Measurements from ENCODE around the gene SHC1. TPM values are rescaled to one million over a fixed set of nuclear protein-coding genes. Genes with fewer than 3 reads are reported as not detected.

SHC1 gene
- total RNA-seq, 1 donor from 2014 or later: 251 TPM

DNA sequence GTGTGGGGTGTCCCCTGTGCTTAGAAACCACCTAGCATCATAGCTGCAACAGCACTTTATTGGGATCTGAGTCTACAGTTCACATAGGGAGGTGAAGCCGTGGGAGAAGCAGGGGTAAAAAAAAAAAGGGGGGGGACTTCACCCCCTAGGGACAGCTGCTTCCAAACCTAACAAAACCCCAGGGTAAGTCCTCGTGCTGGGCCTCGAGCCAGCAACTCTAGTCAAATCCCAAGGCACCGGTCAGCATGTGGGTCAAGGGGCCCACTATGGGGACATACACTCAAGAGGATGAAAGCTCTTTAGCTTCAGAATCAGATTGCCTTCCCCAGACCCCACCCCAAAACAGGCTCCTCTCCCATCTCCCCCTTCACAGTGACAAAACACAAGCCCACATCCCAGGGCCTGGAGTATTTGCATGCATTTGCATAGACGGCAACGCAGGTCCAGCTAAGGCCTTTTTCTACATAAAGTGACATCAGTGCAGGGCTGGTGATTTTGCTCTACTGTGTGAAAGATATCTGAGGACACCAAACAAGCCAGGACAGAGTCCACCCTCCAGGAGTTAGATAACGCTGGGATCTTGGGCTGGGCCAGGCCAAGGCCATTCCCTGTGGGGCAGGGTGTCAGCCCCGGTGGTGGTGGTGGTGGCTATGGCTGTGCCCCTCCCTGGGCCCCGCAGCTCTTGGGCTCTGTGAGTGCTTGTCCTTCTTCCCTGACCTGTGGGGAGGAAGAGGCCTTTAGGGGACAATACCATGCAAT is 26.0 kb downstream of the SHC1 start:
- H3K4me1 Mint-ChIP-seq (ENCODE audit: low read depth): peaks cover 12% of the 10 kb centered on the region
- TF ChIP-seq, protein P1, sequence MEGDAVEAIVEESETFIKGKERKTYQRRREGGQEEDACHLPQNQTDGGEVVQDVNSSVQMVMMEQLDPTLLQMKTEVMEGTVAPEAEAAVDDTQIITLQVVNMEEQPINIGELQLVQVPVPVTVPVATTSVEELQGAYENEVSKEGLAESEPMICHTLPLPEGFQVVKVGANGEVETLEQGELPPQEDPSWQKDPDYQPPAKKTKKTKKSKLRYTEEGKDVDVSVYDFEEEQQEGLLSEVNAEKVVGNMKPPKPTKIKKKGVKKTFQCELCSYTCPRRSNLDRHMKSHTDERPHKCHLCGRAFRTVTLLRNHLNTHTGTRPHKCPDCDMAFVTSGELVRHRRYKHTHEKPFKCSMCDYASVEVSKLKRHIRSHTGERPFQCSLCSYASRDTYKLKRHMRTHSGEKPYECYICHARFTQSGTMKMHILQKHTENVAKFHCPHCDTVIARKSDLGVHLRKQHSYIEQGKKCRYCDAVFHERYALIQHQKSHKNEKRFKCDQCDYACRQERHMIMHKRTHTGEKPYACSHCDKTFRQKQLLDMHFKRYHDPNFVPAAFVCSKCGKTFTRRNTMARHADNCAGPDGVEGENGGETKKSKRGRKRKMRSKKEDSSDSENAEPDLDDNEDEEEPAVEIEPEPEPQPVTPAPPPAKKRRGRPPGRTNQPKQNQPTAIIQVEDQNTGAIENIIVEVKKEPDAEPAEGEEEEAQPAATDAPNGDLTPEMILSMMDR (IDR thresholded peaks at IDR 0.05): no peak
- H3K27ac Mint-ChIP-seq (ENCODE audit: unreplicated experiment): no peak overlapping the region
- peaks cover 7% of the 10 kb centered on the region for H3K36me3 Mint-ChIP-seq (ENCODE audit: low read depth)
- H3K4me3 Mint-ChIP-seq (ENCODE audit: unreplicated experiment): no peak overlapping the region
- H3K9me3 Mint-ChIP-seq (ENCODE audit: low read depth): no peaks in the 10 kb centered on the region
- DNase-seq (ENCODE audit: low spot score): no peak
- H3K27me3 Mint-ChIP-seq (ENCODE audit: low read depth): no peaks in the 10 kb centered on the region

GRCh38 chr1:154943649-154944400 is 26.7 kb downstream of the SHC1 start:
- H3K27me3 Mint-ChIP-seq (ENCODE audit: low read depth): no peaks in the 10 kb centered on the region
- H3K4me1 Mint-ChIP-seq (ENCODE audit: low read depth): peaks cover 16% of the 10 kb centered on the region
- H3K4me3 Mint-ChIP-seq (ENCODE audit: unreplicated experiment): no peak overlapping the region
- H3K36me3 Mint-ChIP-seq (ENCODE audit: low read depth): peaks cover 7% of the 10 kb centered on the region
- H3K9me3 Mint-ChIP-seq (ENCODE audit: low read depth): no peaks in the 10 kb centered on the region
- no peak for DNase-seq (ENCODE audit: low spot score)
- TF ChIP-seq, protein P1 (IDR thresholded peaks at IDR 0.05): peak; percentile 87
- no peak overlapping the region for H3K27ac Mint-ChIP-seq (ENCODE audit: unreplicated experiment)

GRCh38 chr1:154941333-154942013 is 29.1 kb downstream of the SHC1 start:
- no peak overlapping the region for H3K4me3 Mint-ChIP-seq (ENCODE audit: unreplicated experiment)
- no peak overlapping the region for H3K27ac Mint-ChIP-seq (ENCODE audit: unreplicated experiment)
- H3K27me3 Mint-ChIP-seq (ENCODE audit: low read depth): no peaks in the 10 kb centered on the region
- peaks cover 30% of the 10 kb centered on the region for H3K4me1 Mint-ChIP-seq (ENCODE audit: low read depth)
- DNase-seq (ENCODE audit: low spot score): no peak
- H3K36me3 Mint-ChIP-seq (ENCODE audit: low read depth): peaks cover 3% of the 10 kb centered on the region
- TF ChIP-seq, protein P1 (IDR thresholded peaks at IDR 0.05): no peak
- no peaks in the 10 kb centered on the region for H3K9me3 Mint-ChIP-seq (ENCODE audit: low read depth)

GRCh38 chr1:154940651-154941194 is 29.8 kb downstream of the SHC1 start:
- no peaks in the 10 kb centered on the region for H3K36me3 Mint-ChIP-seq (ENCODE audit: low read depth)
- no peak overlapping the region for H3K4me3 Mint-ChIP-seq (ENCODE audit: unreplicated experiment)
- peak overlapping the region; percentile 41 for H3K27ac Mint-ChIP-seq (ENCODE audit: unreplicated experiment)
- TF ChIP-seq, protein P1 (IDR thresholded peaks at IDR 0.05): no peak
- H3K4me1 Mint-ChIP-seq (ENCODE audit: low read depth): peaks cover 36% of the 10 kb centered on the region
- no peaks in the 10 kb centered on the region for H3K27me3 Mint-ChIP-seq (ENCODE audit: low read depth)
- DNase-seq (ENCODE audit: low spot score): no peak
- H3K9me3 Mint-ChIP-seq (ENCODE audit: low read depth): no peaks in the 10 kb centered on the region

GRCh38 chr1:154940213-154940560 is 30.4 kb downstream of the SHC1 start:
- H3K27ac Mint-ChIP-seq (ENCODE audit: unreplicated experiment): no peak overlapping the region
- H3K4me3 Mint-ChIP-seq (ENCODE audit: unreplicated experiment): no peak overlapping the region
- TF ChIP-seq, protein P1 (IDR thresholded peaks at IDR 0.05): no peak
- H3K9me3 Mint-ChIP-seq (ENCODE audit: low read depth): no peaks in the 10 kb centered on the region
- H3K4me1 Mint-ChIP-seq (ENCODE audit: low read depth): peaks cover 41% of the 10 kb centered on the region
- H3K27me3 Mint-ChIP-seq (ENCODE audit: low read depth): no peaks in the 10 kb centered on the region
- H3K36me3 Mint-ChIP-seq (ENCODE audit: low read depth): no peaks in the 10 kb centered on the region
- DNase-seq (ENCODE audit: low spot score): no peak

Data from chondrocyte (in vitro differentiated cells).